ENCODE results near the gene PARS2.
"Not testable (repeated sequence)": the region's sequence is repeated elsewhere in the genome, so short reads cannot be mapped to it uniquely, and the experiment has no call there.

PARS2 gene

DNA sequence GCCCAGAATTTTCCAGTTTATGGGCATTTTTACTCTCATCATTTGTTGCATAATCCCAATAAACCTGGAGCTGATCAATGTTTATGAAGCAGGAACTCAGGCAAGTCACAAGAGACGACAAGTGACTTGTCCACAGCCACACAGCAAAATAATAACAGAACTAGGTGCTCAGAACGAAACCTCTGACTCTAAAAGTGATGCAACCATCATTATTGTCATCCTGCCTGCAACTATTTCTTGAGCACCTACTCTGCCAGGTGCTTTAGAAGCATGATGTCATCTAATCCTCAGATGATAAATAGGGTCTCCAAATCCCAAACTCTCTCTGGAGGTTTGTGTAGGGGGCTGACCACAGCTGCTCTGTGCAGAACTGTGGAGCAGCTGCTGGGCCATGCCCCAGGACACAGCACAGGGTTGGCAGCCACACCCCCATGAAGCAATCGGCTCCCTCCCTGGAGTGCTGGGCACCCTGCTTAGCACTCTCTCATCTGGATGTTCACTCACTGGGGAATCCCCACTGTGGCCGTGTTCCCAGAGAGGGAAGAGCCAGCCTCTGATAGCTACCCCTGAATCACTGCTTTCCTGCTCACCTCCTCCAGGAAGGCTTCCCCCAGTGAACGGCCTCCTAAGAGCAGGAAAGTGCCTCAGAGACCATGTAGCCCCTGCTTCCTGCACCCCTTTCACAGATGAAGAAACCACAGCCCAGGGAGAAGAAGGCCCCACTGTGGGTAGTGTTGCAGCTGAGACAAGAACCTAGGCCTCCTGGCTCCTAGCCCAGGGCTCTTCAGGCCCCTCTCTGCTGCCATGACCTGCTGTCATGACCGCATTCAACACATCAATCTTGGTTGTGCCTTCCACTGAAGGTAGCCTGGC lies 34.7 kb upstream of the PARS2 start:
- DNase-seq, result no peak

DNA sequence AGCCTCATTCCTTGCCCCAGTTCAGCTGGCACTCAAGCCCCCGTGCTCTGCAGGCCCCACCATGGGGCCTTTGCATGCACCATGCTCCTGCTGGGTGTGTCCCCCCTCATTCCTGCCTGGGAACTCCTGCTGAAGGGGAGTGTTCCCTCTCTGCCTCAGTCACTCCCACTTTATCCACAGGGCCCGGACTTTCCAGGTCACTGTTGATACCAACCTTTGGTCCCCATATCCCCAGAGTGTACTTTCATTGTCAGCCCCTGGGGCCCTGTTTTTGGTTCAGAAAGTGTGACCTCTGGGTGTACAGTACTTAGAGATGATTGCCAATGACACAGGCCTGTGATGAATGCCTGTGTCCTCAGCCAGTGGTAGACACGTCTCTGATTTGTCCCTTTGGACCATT lies 33.9 kb upstream of the PARS2 start:
- no peak for DNase-seq

DNA sequence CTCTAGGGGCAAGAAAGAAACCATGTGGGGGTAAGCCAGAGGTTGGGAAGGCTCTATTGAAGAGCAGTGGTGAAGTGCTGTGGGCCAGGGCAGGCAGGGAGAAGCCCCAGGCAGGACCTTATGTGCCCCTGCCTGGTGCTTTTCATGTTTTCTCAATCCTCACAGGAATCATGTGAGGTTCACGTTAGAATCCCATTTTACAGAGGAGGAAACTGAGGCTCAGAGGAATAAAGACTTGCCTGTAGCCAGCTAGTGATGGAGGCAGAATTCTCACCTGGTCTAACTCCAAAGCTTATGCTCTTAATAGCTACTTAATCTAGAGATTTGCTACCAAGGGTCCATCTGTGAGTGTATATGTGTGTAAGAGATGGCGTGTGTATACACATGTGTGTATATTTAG lies 32.6 kb upstream of the PARS2 start:
- DNase-seq, result no peak

DNA sequence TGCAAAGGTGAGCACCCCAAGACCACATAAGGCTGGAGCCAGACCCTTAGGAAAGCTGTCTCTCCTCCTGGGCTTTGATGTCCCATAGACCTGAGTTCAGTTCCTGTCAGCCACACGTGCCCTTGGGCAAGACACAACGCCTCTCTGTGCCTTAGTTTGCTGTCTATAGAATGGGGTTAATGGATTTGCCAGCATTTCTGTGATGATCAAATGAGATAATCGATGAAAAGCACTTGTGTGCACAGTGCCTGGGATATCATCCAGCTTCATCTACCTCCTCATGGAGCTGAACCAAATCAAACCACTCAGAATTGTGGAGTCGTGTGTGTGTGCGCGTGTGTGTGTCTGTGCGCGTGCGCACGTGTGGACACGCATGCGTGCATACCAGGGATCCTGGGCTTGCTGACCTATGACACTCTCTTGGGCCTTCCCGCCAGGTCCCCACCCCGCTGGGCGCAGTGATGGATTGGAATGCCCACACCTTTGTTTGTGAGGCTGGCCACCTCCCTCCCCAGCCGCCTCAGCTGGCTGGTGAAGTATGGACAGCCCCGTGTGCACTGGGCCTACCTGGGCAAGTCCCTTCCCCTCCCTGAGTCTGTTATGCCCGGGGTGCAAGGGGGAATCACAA lies 31.6 kb upstream of the PARS2 start:
- DNase-seq, result no peak

DNA sequence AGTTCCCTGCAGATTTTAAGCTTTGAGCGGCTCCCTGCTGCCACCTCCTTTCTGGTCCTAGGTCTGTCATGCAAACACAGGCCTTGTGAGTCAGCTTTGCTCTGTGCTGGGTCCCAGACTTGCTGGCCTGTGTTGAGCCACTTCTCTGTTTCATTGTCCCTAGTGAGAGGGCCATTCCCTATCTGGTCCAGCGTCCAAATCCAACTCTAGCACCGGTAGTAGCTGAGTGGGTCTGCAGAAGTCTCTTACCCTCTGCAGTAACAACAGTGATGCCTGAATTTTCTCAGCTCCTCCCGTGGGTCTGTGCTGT lies 31.0 kb upstream of the PARS2 start:
- DNase-seq, result no peak

DNA sequence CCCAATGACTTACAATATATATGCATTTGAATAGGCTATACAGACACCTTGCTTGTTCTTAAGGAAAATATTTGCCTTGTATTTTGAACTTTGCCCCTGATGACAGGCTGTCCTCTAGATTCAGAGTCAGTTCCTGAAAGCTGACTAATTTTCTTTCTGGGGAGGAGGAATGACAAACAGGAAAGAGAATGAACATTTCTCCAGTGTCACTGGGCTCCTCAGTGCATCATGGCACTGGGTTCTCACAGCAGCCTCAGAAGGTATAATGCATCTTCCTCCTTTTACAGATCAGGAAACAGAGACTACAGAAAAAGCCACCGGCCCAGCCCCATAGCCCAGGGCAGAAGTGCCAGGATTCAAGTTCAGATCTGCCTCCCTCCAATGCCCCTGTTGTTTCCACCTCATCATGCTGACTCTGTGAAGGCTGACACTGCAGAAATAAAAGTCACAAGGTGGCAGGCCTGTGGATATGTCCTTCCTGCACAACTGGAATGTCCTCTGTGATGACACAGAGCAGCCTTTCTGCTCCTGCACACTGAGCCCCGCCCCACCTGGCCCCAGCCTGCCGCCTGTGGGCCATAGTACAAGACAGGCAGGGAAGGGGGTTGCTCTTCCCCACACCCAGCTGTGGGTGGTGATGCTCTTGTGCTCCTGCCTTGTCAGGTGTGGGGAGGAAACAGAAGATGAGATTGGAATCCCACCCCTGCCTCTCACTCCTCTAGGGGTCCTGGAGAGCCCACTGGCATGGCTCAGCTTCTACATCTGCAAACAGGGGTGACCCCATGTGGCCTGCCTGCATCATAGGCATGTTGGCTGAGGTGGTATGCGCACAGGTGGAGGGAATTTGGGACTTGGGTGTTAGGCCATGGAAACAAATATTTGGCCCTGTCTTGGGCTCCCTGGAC lies 30.4 kb upstream of the PARS2 start:
- no peak for DNase-seq

DNA sequence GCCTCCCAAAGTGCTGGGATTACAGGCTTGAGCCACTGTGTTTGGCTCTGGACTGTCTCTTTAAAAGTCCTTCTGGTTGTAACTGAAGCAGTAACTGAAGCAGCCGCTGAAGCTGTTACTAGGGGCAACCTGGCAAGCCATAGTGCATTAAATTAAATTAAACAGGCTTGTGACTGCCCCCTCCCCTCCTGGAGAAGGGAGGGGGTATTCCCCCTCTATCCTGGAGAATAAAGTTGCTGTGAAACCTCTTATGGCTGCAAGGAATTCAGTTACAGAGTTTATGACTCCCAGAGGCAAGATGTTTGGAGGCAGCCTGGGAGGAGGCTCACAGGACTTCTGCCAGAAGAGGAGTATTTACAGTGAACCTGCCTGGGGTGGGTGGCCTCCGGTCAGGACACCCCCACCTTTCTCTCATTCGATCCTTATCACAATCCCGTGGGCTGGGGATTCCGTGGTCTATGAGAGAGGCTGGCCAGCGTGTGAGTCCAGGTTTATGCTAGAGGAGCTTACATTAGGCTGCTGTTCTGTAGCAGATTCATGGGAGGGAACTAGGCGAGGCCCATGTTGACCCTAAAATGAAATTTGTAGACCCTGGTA lies 28.5 kb upstream of the PARS2 start:
- no peak for DNase-seq

DNA sequence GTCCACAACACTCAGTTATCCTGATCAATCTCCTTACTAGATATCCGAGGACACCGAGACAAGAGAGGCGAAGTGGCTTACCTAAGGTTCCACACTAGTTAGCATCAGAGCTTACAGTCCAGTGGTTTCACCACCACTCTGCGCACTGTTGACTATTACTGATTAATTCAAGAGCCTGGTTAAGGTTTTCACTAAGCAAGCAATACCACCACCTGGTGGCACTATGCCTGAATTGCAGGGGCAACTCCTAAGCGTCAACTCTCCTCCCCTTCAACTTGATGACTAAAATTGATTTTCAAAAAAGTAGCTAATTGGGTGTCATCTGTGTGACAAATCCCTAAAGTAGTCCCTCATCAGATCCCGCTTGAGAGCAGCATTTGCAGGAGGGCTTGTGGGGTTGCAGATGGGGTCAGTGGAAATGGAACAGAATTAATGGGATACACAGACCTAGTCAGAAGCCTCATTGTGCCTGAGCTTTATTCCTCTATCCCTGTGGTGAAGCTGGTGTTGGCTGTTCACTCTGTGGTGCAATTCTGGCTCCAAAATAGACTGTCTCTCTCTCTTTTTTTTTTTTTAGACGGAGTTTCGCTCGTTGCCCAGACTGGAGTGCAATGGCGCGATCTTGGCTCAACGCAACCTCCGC lies 27.7 kb upstream of the PARS2 start:
- DNase-seq, result peak; percentile 77

DNA sequence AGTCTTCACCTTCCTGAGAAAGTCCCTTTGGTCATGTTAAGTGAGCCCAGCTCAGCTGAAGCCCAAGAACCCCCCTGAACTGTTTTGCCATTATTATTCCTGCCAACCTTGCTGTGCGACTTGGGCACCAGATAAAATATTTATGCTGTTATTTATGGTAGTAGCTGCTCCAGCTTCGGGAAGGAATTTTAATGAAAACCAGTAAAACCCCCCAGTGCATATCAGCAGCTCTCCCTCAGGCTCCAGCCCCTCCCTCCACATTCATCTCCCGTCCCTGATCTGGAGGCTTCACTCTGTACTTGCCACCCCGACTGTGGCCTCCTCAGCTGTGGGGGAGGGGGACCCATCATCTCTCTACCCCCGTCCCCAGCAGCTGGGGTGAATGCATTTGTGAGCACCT lies 24.1 kb upstream of the PARS2 start:
- no peak for DNase-seq

DNA sequence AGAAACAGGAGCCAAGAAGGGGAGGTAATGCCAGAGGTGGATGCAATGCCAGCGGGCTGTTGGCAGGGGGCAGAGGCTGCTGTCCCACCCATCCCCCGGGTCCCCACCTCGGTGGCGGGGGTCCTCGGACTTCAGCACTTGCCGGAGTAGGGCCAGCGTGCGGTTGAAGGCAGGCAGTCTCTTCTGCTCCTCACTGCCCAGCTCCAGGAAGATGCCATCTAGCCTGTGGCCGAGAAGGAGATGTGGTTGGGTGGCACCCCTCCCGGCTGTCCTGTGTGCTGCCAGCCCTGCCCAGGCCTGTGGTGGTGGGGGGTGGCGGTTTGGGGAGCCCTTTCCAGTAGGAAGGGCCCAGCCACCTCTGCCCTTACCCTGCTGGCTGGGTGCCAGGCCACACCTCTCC lies 23.3 kb upstream of the PARS2 start:
- no peak for DNase-seq

DNA sequence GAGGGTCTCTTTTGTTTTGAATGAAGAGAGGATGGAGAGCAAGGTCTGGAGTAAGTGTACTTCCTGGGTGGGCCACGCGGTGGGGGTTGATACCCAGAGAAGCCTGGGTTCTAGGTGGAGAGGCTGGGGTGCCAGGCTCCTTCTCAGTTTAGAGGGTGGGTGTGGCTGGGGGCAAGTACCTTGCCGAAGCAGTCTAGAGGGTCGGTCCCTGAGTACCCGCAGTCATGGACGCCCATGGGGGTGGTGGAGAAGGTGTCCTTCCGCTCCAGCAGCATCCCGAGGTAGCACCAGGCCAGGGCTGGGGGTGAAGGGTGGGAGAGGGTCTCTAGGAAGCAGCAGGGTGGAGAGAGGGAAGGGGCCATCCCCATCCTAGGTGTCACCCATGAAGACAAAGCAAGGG lies 22.5 kb upstream of the PARS2 start:
- no peak for DNase-seq

DNA sequence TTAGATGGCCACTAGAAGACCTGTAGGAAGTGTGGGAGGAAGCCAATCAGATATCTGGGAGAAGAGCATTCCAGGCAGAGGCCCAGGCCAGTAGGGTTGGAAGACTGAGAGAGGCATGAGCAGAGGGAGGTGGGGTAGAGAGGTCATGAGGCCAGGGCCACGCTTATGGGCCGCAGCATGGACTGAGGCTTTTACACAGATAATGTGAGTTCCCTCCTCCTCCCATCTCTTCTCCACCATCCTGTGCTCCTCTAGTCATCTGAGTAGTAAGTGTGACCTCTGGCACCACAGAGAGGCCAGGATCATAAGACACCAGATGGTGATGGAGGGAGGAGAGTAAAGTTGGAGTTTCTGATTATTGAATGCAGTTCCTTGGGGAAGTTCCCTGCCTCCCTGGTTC lies 19.7 kb upstream of the PARS2 start:
- no peak for DNase-seq

DNA sequence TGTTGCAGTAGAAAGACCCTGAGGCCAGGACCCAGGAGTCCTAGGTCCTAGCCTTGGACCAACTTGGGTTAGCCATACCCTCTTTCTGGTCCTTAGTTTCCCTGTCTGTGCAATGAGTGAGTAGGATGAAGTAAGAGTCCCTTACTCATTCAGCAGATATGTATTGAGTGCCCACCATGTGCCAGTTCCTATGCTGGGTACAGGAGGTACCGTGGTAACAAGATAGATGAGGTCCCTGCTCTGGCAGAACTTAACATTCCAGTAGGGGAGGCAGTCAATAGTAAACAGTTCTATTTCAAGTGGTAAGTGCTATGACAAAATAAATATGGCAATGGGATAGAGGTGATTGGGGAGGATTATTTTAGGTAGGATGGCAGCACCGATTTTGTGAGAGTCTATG lies 18.3 kb upstream of the PARS2 start:
- DNase-seq, result no peak

DNA sequence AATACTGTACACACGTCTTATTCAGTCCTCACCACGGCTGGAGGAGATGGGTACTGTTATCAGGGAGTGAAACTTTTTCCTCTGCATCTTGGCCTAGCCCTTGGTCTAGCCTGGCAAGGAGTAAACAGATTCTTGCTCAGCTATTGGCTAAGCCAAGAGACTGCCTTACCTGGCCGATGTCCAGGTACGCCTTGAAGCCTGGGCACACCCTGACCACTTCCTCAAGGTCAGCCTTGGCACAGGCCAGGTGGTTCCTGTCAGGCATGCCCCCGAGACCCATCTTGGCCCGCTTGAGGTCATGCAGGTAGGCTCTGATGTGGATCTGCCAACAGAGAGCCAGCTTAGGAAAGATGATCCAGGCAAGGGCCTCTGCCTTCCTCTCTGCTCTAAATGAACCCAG lies 17.8 kb upstream of the PARS2 start:
- DNase-seq, result no peak

DNA sequence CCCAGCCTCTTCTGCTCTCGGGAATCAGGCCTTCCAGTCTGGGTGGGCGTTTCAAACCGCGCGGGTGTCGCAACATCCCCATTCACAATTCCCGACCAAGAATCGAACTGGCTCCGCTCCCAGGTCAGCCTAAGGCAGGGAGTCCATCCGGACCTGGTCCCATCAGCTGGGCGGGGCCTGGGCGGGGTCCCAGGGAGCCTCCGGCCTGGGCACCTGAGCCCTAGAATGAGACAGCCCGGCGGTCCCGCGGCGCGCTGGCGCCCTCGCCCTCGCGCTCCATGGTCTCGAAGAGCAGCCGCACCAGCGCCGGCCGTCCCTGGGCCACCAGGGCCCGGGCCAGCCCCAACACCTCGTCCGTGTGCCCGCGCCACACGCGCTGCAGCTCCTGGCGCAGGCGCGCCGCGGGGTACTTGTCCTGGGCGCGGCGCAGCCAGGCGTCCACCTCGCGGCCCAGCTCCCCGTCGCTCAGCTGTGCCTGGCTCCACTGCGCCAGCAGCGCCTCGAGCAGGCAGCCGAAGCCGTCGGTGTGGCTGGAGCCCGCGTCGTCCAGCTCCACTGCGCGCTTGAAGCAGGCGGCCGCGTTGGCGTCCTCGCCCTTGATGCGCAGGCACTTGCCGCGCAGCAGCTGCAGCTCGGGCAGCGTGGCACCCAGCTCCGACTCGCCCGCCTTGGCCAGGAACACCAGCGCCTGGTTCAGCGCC lies 16.9 kb upstream of the PARS2 start:
- DNase-seq, result no peak

DNA sequence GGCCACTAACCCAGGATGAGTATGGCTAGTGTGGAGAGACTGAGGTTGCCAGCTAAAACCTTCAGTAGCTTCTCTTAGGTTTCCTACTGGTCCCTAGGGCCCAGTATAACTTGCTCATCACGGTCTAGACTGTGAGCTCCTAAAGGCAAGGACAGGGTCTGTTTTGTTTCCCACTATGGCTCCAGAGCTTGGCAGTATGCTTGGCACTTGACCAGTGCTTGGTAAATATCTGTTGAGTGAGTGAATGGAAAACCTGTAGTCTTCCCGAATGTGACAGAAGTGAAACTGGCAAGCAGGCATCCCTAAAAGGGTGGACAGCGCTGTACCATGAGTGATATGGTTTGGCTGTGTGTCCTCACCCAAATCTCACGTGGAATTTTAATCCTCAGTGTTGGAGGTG lies 13.1 kb upstream of the PARS2 start:
- DNase-seq, result no peak

DNA sequence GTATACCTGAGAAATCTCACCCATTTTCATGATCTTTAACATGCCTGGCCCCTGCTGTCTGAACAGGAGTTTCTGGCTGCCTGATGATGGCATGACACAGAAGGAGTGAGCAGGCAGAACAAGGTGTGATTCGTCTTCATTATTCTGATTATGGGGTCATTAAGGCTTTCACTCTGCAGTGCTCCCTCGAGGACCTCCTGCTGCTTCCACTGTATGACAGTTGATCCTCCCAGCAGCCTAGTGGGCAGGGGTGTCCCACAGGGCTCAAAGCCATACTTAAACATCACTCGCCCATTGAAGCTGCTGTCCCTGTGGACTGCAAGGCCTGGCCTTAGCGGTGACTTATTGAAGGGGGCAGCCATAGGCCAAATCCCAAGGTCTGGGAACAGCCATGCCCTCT lies 12.7 kb upstream of the PARS2 start:
- DNase-seq, result no peak

DNA sequence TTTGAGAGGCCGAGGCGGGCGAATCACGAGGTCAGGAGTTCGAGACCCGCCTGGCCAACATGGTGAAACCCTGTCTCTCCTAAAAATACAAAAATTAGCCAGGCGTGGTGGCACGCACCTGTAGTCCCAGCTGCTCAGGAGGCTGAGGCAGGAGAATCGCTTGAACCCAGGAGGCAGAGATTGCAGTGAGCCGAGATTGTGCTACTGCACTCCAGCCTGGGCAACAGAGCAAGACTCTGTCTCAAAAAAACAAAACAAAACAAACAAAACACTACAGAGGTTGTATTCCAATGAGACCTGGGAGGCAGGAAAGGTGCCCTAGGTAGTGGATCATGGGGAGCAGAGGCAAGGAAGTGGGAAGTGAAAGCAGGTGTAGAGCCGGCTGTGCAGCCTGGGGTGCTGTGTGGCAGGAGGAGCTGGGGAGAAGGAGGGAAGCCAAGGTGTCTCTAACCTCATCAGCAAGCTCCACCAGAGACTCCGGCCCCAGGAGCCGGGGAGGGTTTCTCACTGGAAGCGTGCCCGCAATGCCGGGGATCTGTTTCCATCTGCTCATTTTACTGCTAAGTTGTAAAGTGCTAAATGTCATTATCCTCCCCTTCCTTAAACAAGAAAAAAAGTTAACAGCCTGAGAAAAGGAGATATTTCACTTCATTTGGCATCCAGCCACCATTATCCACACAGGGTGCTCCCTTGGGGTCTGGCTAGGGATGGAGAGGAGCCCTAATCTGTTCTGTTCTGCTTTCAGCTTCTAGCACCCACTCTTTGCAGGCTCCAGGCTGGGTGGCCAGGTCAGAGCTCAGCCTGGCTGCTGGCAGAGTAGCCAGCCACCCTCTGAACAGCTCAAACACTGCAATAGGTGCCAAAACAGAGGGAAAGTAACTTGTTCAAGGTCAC lies 11.8 kb upstream of the PARS2 start:
- DNase-seq, result not testable (repeated sequence)

DNA sequence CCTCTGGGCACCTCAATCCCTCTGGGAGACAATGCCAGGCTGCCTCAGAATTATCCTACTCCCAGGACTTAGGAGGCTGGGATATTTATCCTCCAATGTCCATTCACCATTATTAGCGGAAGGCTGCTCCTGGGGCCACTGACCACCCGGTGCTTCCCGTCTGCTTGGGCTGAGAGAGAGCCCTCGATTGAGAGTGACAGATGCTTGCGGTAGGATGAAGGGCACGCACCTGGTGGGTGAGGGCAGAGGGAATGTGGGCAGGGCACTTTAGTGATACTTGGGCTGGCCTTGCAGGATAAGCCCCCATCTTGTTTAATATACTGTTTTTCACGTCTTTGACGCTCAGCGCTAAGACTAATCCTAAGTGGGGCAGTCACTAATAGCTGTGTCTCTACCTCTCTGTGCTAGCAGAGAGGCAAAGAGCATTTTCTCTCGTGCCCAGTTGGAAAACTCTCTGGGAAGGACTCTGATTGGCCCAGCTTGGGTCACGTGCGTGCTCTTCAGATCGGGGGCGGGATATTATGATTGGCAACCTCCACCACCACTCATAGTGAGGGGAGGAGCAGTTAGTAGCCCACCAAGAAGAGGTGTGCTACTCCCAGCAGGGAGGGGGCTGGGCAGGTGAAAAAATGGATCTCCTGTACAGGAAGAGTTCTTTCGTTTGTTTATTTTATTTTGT lies 10.6 kb upstream of the PARS2 start:
- DNase-seq, result peak; percentile 67

DNA sequence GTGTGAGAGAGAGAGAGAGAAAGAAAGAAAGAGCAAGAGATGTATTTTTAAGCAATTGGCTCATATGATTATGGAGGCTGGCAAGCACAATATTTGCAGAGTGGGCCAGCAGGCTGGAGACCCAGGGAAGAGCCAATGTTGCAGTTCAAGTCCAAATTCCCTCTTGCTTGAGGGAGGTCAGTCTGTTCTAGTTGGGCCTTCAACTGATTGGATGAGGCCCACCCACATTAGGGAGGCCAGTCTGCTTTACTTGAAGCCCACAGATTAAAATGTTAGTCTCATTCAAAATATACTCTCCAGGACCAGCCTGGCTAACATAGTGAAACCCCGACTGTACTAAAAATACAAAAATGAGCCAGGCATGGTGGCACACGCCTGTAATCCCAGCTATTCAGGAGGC lies 8.6 kb upstream of the PARS2 start:
- no peak for DNase-seq

DNA sequence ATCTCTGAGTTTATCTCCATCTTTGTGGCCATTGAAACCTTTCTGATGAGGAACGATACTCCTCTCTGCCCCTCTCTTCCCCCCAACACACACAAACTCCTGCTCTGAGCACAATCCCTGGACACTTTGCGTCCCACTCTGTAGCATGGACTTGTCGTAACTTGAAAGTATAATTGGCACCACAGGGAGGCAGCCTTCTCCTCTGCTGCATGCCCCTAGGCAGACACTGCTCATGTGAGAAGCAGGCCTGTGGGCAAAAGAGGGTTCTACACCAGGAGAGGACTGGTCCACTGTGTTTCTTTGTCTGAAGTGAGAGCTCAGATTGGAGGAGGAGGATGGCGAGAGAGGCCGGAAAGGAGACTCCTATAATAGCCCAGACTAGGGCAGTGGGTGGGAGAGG lies 3.8 kb upstream of the PARS2 start:
- DNase-seq, result peak; percentile 20
